Measurements from ENCODE around the gene HLA-DPB1.

- TF ChIP-seq CTCF (conservative IDR thresholded peaks at IDR 0.05) (no peak), EZH2 (IDR thresholded peaks at IDR 0.05; ENCODE audit: low read depth) (no peak)
These were observed 13.8 kb upstream of the HLA-DPB1 start for GRCh38 chr6:33061987-33062386.

All from PC-9 (cell line).